ENCODE results near the gene PEX14. TPM values are rescaled to one million over a fixed set of nuclear protein-coding genes. Genes with fewer than 3 reads are reported as not detected.
A peak's percentile ranks its signal among the peaks of the same experiment; 100 is the strongest.

PEX14 gene
- polyA plus RNA-seq, 2 donors = 15.4 to 15.7 TPM

GRCh38 chr1:10522322-10522860 lies 47.6 kb downstream of the PEX14 start:
- Histone ChIP-seq H3K4me3 (ENCODE audit: low read depth in 1 of 2, low read length in 2 of 2) (no peak overlapping the region), H3K36me3 (ENCODE audit: control insufficient read depth in 2 of 2, insufficient read depth in 2 of 2, low read length in 1 of 2) (no peaks in the 10 kb centered on the region), H3K9me3 (ENCODE audit: control insufficient read depth in 2 of 2, insufficient read depth in 1 of 2, low read depth in 1 of 2, low read length in 1 of 2) (no peaks in the 10 kb centered on the region), H3K27me3 (ENCODE audit: control insufficient read depth in 1 of 2, insufficient read depth in 2 of 2, low read length in 2 of 2) (no peaks in the 10 kb centered on the region), H3K27ac (ENCODE audit: low read depth in 2 of 2, low read length in 1 of 2) (peak overlapping the region in 1 of 2 donors; percentile 19), H3K4me1 (ENCODE audit: control insufficient read depth in 2 of 2, insufficient read depth in 2 of 2, low read length in 1 of 2) (peaks cover 4 to 5% of the 10 kb centered on the region in 2 donors)
- 40 to 43% methylated on average over 3 of the region's 3 CpGs for whole genome bisulfite sequencing, 2 donors

GRCh38 chr1:10525208-10525607 lies 50.5 kb downstream of the PEX14 start:
- H3K9me3 ChIP-seq (ENCODE audit: control insufficient read depth in 2 of 2, insufficient read depth in 1 of 2, low read depth in 1 of 2, low read length in 1 of 2) = no peaks in the 10 kb centered on the region
- no peak overlapping the region for H3K4me3 ChIP-seq (ENCODE audit: low read depth in 1 of 2, low read length in 2 of 2)
- no peaks in the 10 kb centered on the region for H3K36me3 ChIP-seq (ENCODE audit: control insufficient read depth in 2 of 2, insufficient read depth in 2 of 2, low read length in 1 of 2)
- H3K27me3 ChIP-seq (ENCODE audit: control insufficient read depth in 1 of 2, insufficient read depth in 2 of 2, low read length in 2 of 2) = no peaks in the 10 kb centered on the region
- WGBS, 2 donors = 91% methylated on average over 5 of the region's 5 CpGs
- H3K27ac ChIP-seq (ENCODE audit: low read depth in 2 of 2, low read length in 1 of 2) = no peak overlapping the region
- peaks cover 3 to 4% of the 10 kb centered on the region in 2 donors for H3K4me1 ChIP-seq (ENCODE audit: control insufficient read depth in 2 of 2, insufficient read depth in 2 of 2, low read length in 1 of 2)

- Histone ChIP-seq H3K4me1 (ENCODE audit: control insufficient read depth in 2 of 2, insufficient read depth in 2 of 2, low read length in 1 of 2) (peaks cover 2 to 3% of the 10 kb centered on the region in 2 donors), H3K36me3 (ENCODE audit: control insufficient read depth in 2 of 2, insufficient read depth in 2 of 2, low read length in 1 of 2) (no peaks in the 10 kb centered on the region), H3K27ac (ENCODE audit: low read depth in 2 of 2, low read length in 1 of 2) (peak overlapping the region; percentile 67 to 82), H3K27me3 (ENCODE audit: control insufficient read depth in 1 of 2, insufficient read depth in 2 of 2, low read length in 2 of 2) (no peaks in the 10 kb centered on the region), H3K9me3 (ENCODE audit: control insufficient read depth in 2 of 2, insufficient read depth in 1 of 2, low read depth in 1 of 2, low read length in 1 of 2) (no peaks in the 10 kb centered on the region), H3K4me3 (ENCODE audit: low read depth in 1 of 2, low read length in 2 of 2) (peak overlapping the region in 1 of 2 donors; percentile 19)
- 30 to 52% methylated on average over 13 of the region's 13 CpGs for WGBS, 2 donors
These were observed 53.6 kb downstream of the PEX14 start for GRCh38 chr1:10528066-10529014.

GRCh38 chr1:10529091-10529490 lies 54.3 kb downstream of the PEX14 start:
- H3K9me3 ChIP-seq (ENCODE audit: control insufficient read depth in 2 of 2, insufficient read depth in 1 of 2, low read depth in 1 of 2, low read length in 1 of 2) = no peaks in the 10 kb centered on the region
- H3K4me1 ChIP-seq (ENCODE audit: control insufficient read depth in 2 of 2, insufficient read depth in 2 of 2, low read length in 1 of 2) = peaks cover 2 to 3% of the 10 kb centered on the region in 2 donors
- no peak overlapping the region for H3K4me3 ChIP-seq (ENCODE audit: low read depth in 1 of 2, low read length in 2 of 2)
- no peaks in the 10 kb centered on the region for H3K36me3 ChIP-seq (ENCODE audit: control insufficient read depth in 2 of 2, insufficient read depth in 2 of 2, low read length in 1 of 2)
- peak overlapping the region; percentile 67 to 82 for H3K27ac ChIP-seq (ENCODE audit: low read depth in 2 of 2, low read length in 1 of 2)
- 79 to 80% methylated on average over 12 of the region's 12 CpGs for WGBS, 2 donors
- no peaks in the 10 kb centered on the region for H3K27me3 ChIP-seq (ENCODE audit: control insufficient read depth in 1 of 2, insufficient read depth in 2 of 2, low read length in 2 of 2)

GRCh38 chr1:10529765-10530164 lies 55.0 kb downstream of the PEX14 start:
- no peaks in the 10 kb centered on the region for H3K9me3 ChIP-seq (ENCODE audit: control insufficient read depth in 2 of 2, insufficient read depth in 1 of 2, low read depth in 1 of 2, low read length in 1 of 2)
- no peaks in the 10 kb centered on the region for H3K27me3 ChIP-seq (ENCODE audit: control insufficient read depth in 1 of 2, insufficient read depth in 2 of 2, low read length in 2 of 2)
- no peak overlapping the region for H3K4me3 ChIP-seq (ENCODE audit: low read depth in 1 of 2, low read length in 2 of 2)
- H3K4me1 ChIP-seq (ENCODE audit: control insufficient read depth in 2 of 2, insufficient read depth in 2 of 2, low read length in 1 of 2) = peaks cover 2 to 3% of the 10 kb centered on the region in 2 donors
- H3K36me3 ChIP-seq (ENCODE audit: control insufficient read depth in 2 of 2, insufficient read depth in 2 of 2, low read length in 1 of 2) = no peaks in the 10 kb centered on the region
- WGBS, 2 donors = 51 to 65% methylated on average over 3 of the region's 3 CpGs
- H3K27ac ChIP-seq (ENCODE audit: low read depth in 2 of 2, low read length in 1 of 2) = no peak overlapping the region

GRCh38 chr1:10530281-10530740 lies 55.6 kb downstream of the PEX14 start:
- 68 to 75% methylated on average over 20 of the region's 20 CpGs for WGBS, 2 donors
- no peak overlapping the region for H3K27ac ChIP-seq (ENCODE audit: low read depth in 2 of 2, low read length in 1 of 2)
- no peaks in the 10 kb centered on the region for H3K27me3 ChIP-seq (ENCODE audit: control insufficient read depth in 1 of 2, insufficient read depth in 2 of 2, low read length in 2 of 2)
- no peaks in the 10 kb centered on the region for H3K9me3 ChIP-seq (ENCODE audit: control insufficient read depth in 2 of 2, insufficient read depth in 1 of 2, low read depth in 1 of 2, low read length in 1 of 2)
- peaks cover 2 to 3% of the 10 kb centered on the region in 2 donors for H3K4me1 ChIP-seq (ENCODE audit: control insufficient read depth in 2 of 2, insufficient read depth in 2 of 2, low read length in 1 of 2)
- H3K4me3 ChIP-seq (ENCODE audit: low read depth in 1 of 2, low read length in 2 of 2) = no peak overlapping the region
- no peaks in the 10 kb centered on the region for H3K36me3 ChIP-seq (ENCODE audit: control insufficient read depth in 2 of 2, insufficient read depth in 2 of 2, low read length in 1 of 2)

- 75 to 82% methylated on average over 17 of the region's 17 CpGs for WGBS, 2 donors
- no peak overlapping the region for H3K27ac ChIP-seq (ENCODE audit: low read depth in 2 of 2, low read length in 1 of 2)
- H3K4me3 ChIP-seq (ENCODE audit: low read depth in 1 of 2, low read length in 2 of 2) = no peak overlapping the region
- peaks cover 2 to 3% of the 10 kb centered on the region in 2 donors for H3K4me1 ChIP-seq (ENCODE audit: control insufficient read depth in 2 of 2, insufficient read depth in 2 of 2, low read length in 1 of 2)
- no peaks in the 10 kb centered on the region for H3K36me3 ChIP-seq (ENCODE audit: control insufficient read depth in 2 of 2, insufficient read depth in 2 of 2, low read length in 1 of 2)
- H3K27me3 ChIP-seq (ENCODE audit: control insufficient read depth in 1 of 2, insufficient read depth in 2 of 2, low read length in 2 of 2) = no peaks in the 10 kb centered on the region
- H3K9me3 ChIP-seq (ENCODE audit: control insufficient read depth in 2 of 2, insufficient read depth in 1 of 2, low read depth in 1 of 2, low read length in 1 of 2) = no peaks in the 10 kb centered on the region
These were observed 56.2 kb downstream of the PEX14 start for GRCh38 chr1:10530756-10531495.

GRCh38 chr1:10532362-10532761 lies 57.6 kb downstream of the PEX14 start:
- 87 to 91% methylated on average over 8 of the region's 8 CpGs for WGBS, 2 donors
- Histone ChIP-seq H3K9me3 (ENCODE audit: control insufficient read depth in 2 of 2, insufficient read depth in 1 of 2, low read depth in 1 of 2, low read length in 1 of 2) (no peaks in the 10 kb centered on the region), H3K27me3 (ENCODE audit: control insufficient read depth in 1 of 2, insufficient read depth in 2 of 2, low read length in 2 of 2) (no peaks in the 10 kb centered on the region), H3K27ac (ENCODE audit: low read depth in 2 of 2, low read length in 1 of 2) (no peak overlapping the region), H3K4me3 (ENCODE audit: low read depth in 1 of 2, low read length in 2 of 2) (no peak overlapping the region), H3K36me3 (ENCODE audit: control insufficient read depth in 2 of 2, insufficient read depth in 2 of 2, low read length in 1 of 2) (peaks cover 3 to 5% of the 10 kb centered on the region in 2 donors), H3K4me1 (ENCODE audit: control insufficient read depth in 2 of 2, insufficient read depth in 2 of 2, low read length in 1 of 2) (peaks cover 2 to 3% of the 10 kb centered on the region in 2 donors)

GRCh38 chr1:10534519-10534918 lies 59.8 kb downstream of the PEX14 start:
- H3K27me3 ChIP-seq (ENCODE audit: control insufficient read depth in 1 of 2, insufficient read depth in 2 of 2, low read length in 2 of 2) = no peaks in the 10 kb centered on the region
- 93 to 96% methylated on average over 7 of the region's 7 CpGs for WGBS, 2 donors

More at GRCh38 chr1:10534519-10534918, 59.8 kb downstream of the PEX14 start:
- no peaks in the 10 kb centered on the region for H3K9me3 ChIP-seq (ENCODE audit: control insufficient read depth in 2 of 2, insufficient read depth in 1 of 2, low read depth in 1 of 2, low read length in 1 of 2)
- no peaks in the 10 kb centered on the region for H3K4me1 ChIP-seq (ENCODE audit: control insufficient read depth in 2 of 2, insufficient read depth in 2 of 2, low read length in 1 of 2)
- H3K36me3 ChIP-seq (ENCODE audit: control insufficient read depth in 2 of 2, insufficient read depth in 2 of 2, low read length in 1 of 2) = peaks cover 3 to 10% of the 10 kb centered on the region in 2 donors
- H3K4me3 ChIP-seq (ENCODE audit: low read depth in 1 of 2, low read length in 2 of 2) = no peak overlapping the region
- no peak overlapping the region for H3K27ac ChIP-seq (ENCODE audit: low read depth in 2 of 2, low read length in 1 of 2)
